ENCODE measurements around the gene RALGPS1.

Gene RALGPS1

DNA sequence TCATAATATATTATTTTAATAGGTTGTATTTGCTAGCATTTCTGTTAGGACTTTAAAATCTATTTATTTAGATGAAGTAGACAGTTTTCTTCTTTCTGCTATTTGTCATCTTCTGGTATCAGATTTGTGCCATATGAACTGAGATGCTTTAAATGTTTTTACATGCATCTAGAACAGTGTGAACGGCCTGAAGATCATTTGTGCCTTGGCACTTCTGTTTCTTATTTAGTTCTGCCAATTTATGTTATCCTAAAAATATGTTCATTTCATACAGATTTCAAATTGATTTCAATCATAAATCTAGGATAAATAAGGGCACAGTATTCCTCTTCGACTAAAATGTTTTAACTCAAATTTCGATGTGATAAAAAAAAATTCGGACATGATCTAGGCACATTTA, 38.1 kb upstream of the RALGPS1 start:
- no peak for TF ChIP-seq CTCF (IDR thresholded peaks at IDR 0.05; ENCODE audit: extremely low read depth, insufficient read depth, missing control alignments)
- DNase-seq (ENCODE audit: low spot score): no peak
- in situ Hi-C loops (cut with MboI; ENCODE audit: low pct_unique_long_range_greater_than_20kb, low sequenced_read_pairs, unreplicated experiment): no loop called here

DNA sequence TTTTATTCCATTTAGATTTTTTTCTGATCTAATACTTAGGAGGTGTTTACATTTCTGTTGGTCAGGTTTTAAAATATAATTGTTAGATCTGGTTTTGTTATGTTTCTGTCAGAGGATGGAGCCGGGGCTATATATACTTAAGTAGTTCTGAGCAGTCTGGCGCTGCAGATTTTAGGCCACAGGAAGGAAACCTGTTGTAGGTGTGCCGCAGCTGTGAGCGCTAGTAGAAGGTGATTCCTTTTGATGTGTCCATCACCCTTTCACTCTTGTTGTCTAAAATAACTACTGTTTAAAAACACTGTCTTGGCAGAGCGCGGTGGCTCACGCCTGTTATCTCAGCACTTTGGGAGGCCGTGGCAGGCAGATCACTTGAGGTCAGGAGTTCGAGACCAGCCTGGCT, 37.2 kb upstream of the RALGPS1 start:
- no peak for DNase-seq (ENCODE audit: low spot score)
- in situ Hi-C loops (cut with MboI; ENCODE audit: low pct_unique_long_range_greater_than_20kb, low sequenced_read_pairs, unreplicated experiment): no loop called here
- TF ChIP-seq CTCF (IDR thresholded peaks at IDR 0.05; ENCODE audit: extremely low read depth, insufficient read depth, missing control alignments): no peak

- DNase-seq (ENCODE audit: low spot score): no peak
These were observed 35.3 kb upstream of the RALGPS1 start for GRCh38 chr9:126879288-126879687.

DNA sequence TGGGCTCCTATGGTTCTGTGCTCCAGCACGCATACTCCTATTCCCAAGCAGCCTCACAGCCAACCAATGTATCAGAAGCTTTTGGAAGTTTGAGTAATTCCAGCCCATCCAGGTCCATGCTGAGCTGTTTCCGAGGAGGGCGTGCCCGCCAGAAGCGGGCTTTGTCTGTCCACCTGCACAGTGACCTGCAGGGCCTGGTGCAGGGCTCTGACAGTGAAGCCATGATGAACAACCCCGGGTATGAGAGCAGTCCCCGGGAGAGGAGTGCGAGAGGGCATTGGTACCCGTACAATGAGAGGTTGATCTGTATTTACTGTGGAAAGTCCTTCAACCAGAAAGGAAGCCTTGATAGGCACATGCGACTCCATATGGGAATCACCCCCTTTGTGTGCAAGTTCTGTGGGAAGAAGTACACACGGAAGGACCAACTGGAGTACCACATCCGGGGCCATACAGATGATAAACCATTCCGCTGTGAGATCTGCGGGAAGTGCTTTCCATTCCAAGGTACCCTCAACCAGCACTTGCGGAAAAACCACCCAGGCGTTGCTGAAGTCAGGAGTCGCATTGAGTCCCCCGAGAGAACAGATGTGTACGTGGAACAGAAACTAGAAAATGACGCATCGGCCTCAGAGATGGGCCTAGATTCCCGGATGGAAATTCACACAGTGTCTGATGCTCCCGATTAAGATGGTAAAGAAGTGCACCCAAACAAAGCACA, 34.2 kb upstream of the RALGPS1 start:
- no peak for TF ChIP-seq CTCF (IDR thresholded peaks at IDR 0.05; ENCODE audit: extremely low read depth, insufficient read depth, missing control alignments)
- in situ Hi-C loops (cut with MboI; ENCODE audit: low pct_unique_long_range_greater_than_20kb, low sequenced_read_pairs, unreplicated experiment): no loop called here
- no peak for DNase-seq (ENCODE audit: low spot score)

More at GRCh38 chr9:126879288-126879687, 35.3 kb upstream of the RALGPS1 start:
- in situ Hi-C loops (cut with MboI; ENCODE audit: low pct_unique_long_range_greater_than_20kb, low sequenced_read_pairs, unreplicated experiment): no loop called here
- no peak for TF ChIP-seq CTCF (IDR thresholded peaks at IDR 0.05; ENCODE audit: extremely low read depth, insufficient read depth, missing control alignments)

GRCh38 chr9:126880947-126881332, 33.6 kb upstream of the RALGPS1 start:
- in situ Hi-C loops (cut with MboI; ENCODE audit: low pct_unique_long_range_greater_than_20kb, low sequenced_read_pairs, unreplicated experiment): no loop called here
- no peak for TF ChIP-seq CTCF (IDR thresholded peaks at IDR 0.05; ENCODE audit: extremely low read depth, insufficient read depth, missing control alignments)
- DNase-seq (ENCODE audit: low spot score): no peak

- TF ChIP-seq CTCF (IDR thresholded peaks at IDR 0.05; ENCODE audit: extremely low read depth, insufficient read depth, missing control alignments): no peak
- in situ Hi-C loops (cut with MboI; ENCODE audit: low pct_unique_long_range_greater_than_20kb, low sequenced_read_pairs, unreplicated experiment): no loop called here
- DNase-seq (ENCODE audit: low spot score): no peak
These were observed 31.8 kb upstream of the RALGPS1 start for GRCh38 chr9:126882746-126883145.
